HCT116 (cell line): ENCODE results near the gene ATRIP. TPM values are rescaled to one million over a fixed set of nuclear protein-coding genes. Genes with fewer than 3 reads are reported as not detected.

Experiments
- ATAC-seq: fragments of 200-7000 bp; cut with Tn5 transposase; 2 replicates; pipeline ENCODE4 v1.9.1; 2020; ENCODE audit warnings: mild to moderate bottlenecking, moderate library complexity
- BruUV-seq: library from RNA; stranded (reverse); fragments of 400-500 nt; replicated peaks from 2 replicates; lab custom pipeline; 2021; lab: Mats Ljungman, UMichigan
- CTCF ChIA-PET: fragments of 300-600 bp; sonication (Branson Sonifier 250); formaldehyde crosslinking; loops from one replicate; lab custom pipeline; 2021; ENCODE audit warnings: antibody characterized with exemption; lab: Charles Lee
- POLR2A ChIA-PET: fragments of 300-600, 350-600 bp; sonication (Branson Sonifier 250); formaldehyde crosslinking; loops from one replicate; lab custom pipeline; 2021; ENCODE audit warnings: antibody characterized with exemption; lab: Charles Lee
- RAD21 ChIA-PET, 2 experiments: fragments of 300-600 bp; sonication (Branson Sonifier 250); formaldehyde crosslinking; loops; one replicate each; lab custom pipeline; 2023; ENCODE audit warnings: low total read pairs in 2 of 2; ENCODE audit not compliant: uncharacterized antibody in 2 of 2, unreplicated experiment in 2 of 2, low non-redundant PET in 1 of 2; lab: Charles Lee
- DNase-seq: peaks from one replicate; pipeline ENCODE4 v3.0.0-alpha.2; 2010; ENCODE audit warnings: low read depth, low spot score
- H2AFZ ChIP-seq: fragments of 200-600 bp; shearing (Covaris generic), sonication (generic); 2 replicates; pipeline ENCODE4 v1.6.1; 2017; ENCODE audit warnings: low read depth, mixed run types, mixed read lengths, antibody characterized with exemption, low read length; ENCODE audit not compliant: poor library complexity, severe bottlenecking
- H3K27ac ChIP-seq: 2 replicates; pipeline ENCODE4 v1.5.1; 2012; ENCODE audit warnings: low read depth, low read length
- H3K27me3 ChIP-seq: fragments of 200-600 bp; sonication (generic); 2 replicates; pipeline ENCODE4 v1.6.1; 2016; ENCODE audit warnings: mixed run types, low read length, mixed read lengths; ENCODE audit not compliant: insufficient read depth
- H3K36me3 ChIP-seq, 2 experiments: fragments of 200-500 bp in 1 of 2; fragments of 200-600 bp in 1 of 2; sonication (Bioruptor generic) in 1 of 2; sonication (generic) in 1 of 2; 2 replicates each; pipeline versions ENCODE4 v1.5.1 to v1.6.1; 2014 to 2016; ENCODE audit warnings: low read length in 2 of 2, inconsistent platforms in 1 of 2, mixed read lengths in 1 of 2, mixed run types in 1 of 2; ENCODE audit not compliant: insufficient read depth in 2 of 2, control insufficient read depth in 1 of 2
- H3K4me1 ChIP-seq, 2 experiments: fragments of 200-600 bp in 1 of 2; sonication (generic) in 1 of 2; 2 replicates each; pipeline versions ENCODE4 v1.5.1 to v1.6.1; 2012 to 2017; ENCODE audit warnings: low read length in 2 of 2, inconsistent platforms in 1 of 2, mild to moderate bottlenecking in 1 of 2, mixed read lengths in 1 of 2, mixed run types in 1 of 2, moderate library complexity in 1 of 2; ENCODE audit not compliant: insufficient read depth in 2 of 2, control insufficient read depth in 1 of 2
- H3K4me2 ChIP-seq: fragments of 200-600 bp; sonication (generic); 2 replicates; pipeline ENCODE4 v1.6.1; 2017; ENCODE audit warnings: mixed run types, low read length, mixed read lengths
- H3K4me3 ChIP-seq, 2 experiments: fragments of 200-600 bp in 1 of 2; sonication (generic) in 1 of 2; replicated peaks in 1 of 2; 2 replicates each; pipeline ENCODE4 v1.5.1; 2011 to 2016; ENCODE audit warnings: low read length in 2 of 2, control low read depth in 1 of 2, low read depth in 1 of 2, mild to moderate bottlenecking in 1 of 2, mixed read lengths in 1 of 2, mixed run types in 1 of 2
- H3K79me2 ChIP-seq: fragments of 200-600 bp; sonication (generic); 2 replicates; pipeline ENCODE4 v1.6.1; 2017; ENCODE audit warnings: mild to moderate bottlenecking, mixed run types, low read length, moderate library complexity, mixed read lengths; ENCODE audit not compliant: insufficient read depth
- H3K9ac ChIP-seq: fragments of 200-600 bp; sonication (generic); 2 replicates; pipeline ENCODE4 v1.6.1; 2016; ENCODE audit warnings: low read length, mixed read lengths
- H3K9me2 ChIP-seq: fragments of 200-600 bp; sonication (generic), shearing (Covaris generic); 2 replicates; pipeline ENCODE4 v1.6.1; 2017; ENCODE audit warnings: mixed run types, mild to moderate bottlenecking, moderate library complexity; ENCODE audit not compliant: insufficient read depth
- H3K9me3 ChIP-seq, 2 experiments: fragments of 200-500 bp in 1 of 2; fragments of 200-600 bp in 1 of 2; sonication (Bioruptor generic) in 1 of 2; sonication (generic) in 1 of 2; 2 replicates each; pipeline ENCODE4 v1.6.1; 2014 to 2017; ENCODE audit warnings: low read length in 2 of 2, mixed read lengths in 2 of 2, inconsistent platforms in 1 of 2, low read depth in 1 of 2, mild to moderate bottlenecking in 1 of 2, mixed run types in 1 of 2, moderate library complexity in 1 of 2; ENCODE audit not compliant: control insufficient read depth in 1 of 2, insufficient read depth in 1 of 2
- H4K20me1 ChIP-seq: fragments of 200-600 bp; sonication (generic), shearing (Covaris generic); 2 replicates; pipeline ENCODE4 v1.6.1; 2017; ENCODE audit warnings: mixed run types, mild to moderate bottlenecking, moderate library complexity; ENCODE audit not compliant: insufficient read depth
- CBX3 ChIP-seq: IDR thresholded peaks from 2 replicates; pipeline ENCODE4 v1.6.1; 2012; ENCODE audit warnings: low read depth
- CEBPB ChIP-seq: IDR thresholded peaks from 2 replicates; pipeline ENCODE4 v1.6.1; 2012; ENCODE audit warnings: low read depth
- EGR1 ChIP-seq: IDR thresholded peaks from 2 replicates; pipeline ENCODE4 v1.6.1; 2012; ENCODE audit warnings: low read depth
- FOSL1 ChIP-seq: IDR thresholded peaks from 2 replicates; pipeline ENCODE4 v1.6.1; 2012; ENCODE audit warnings: low read depth
- SP1 ChIP-seq: IDR thresholded peaks from 2 replicates; pipeline ENCODE4 v1.6.1; 2012; ENCODE audit warnings: low read depth
- SRF ChIP-seq: IDR thresholded peaks from 2 replicates; pipeline ENCODE4 v1.6.1; 2012; ENCODE audit warnings: low read depth
- TCF7L2 ChIP-seq: IDR thresholded peaks from 2 replicates; pipeline ENCODE4 v1.7.0; 2011; ENCODE audit warnings: borderline replicate concordance, inconsistent platforms; ENCODE audit not compliant: insufficient read depth, insufficient read length; ENCODE audit errors: extremely low read depth
- YY1 ChIP-seq: IDR thresholded peaks from 2 replicates; pipeline ENCODE4 v1.6.1; 2011; ENCODE audit warnings: low read length, low read depth, moderate library complexity, mild to moderate bottlenecking; ENCODE audit not compliant: insufficient replicate concordance; ENCODE audit errors: extremely low read depth
- ZBTB33 ChIP-seq: IDR thresholded peaks from 2 replicates; pipeline ENCODE4 v1.6.1; 2011; ENCODE audit warnings: mild to moderate bottlenecking, low read length, moderate library complexity; ENCODE audit not compliant: insufficient replicate concordance; ENCODE audit errors: extremely low read depth
- intact Hi-C: fragments of 100-400 bp; cut with micrococcal nuclease; formaldehyde crosslinking; loops from 2 replicates; pipeline ENCODE4 v1.10.0; 2022
- total RNA-seq: library from RNA; stranded (reverse); gene quantifications from one replicate; pipeline ENCODE4 v1.2.1, GENCODE V29; 2021; ENCODE audit not compliant: unreplicated experiment
- TF ChIP-seq, protein P1 (sequence below), 3 experiments: fragments of 200-600 bp in 1 of 3; sonication (generic) in 1 of 3; IDR thresholded peaks in 2 of 3; conservative IDR thresholded peaks in 1 of 3; 2 replicates each; pipeline ENCODE4 v1.5.1; 2012 to 2017; ENCODE audit warnings: low read depth in 2 of 3, low read length in 2 of 3, antibody characterized with exemption in 1 of 3, borderline replicate concordance in 1 of 3, control low read depth in 1 of 3, mild to moderate bottlenecking in 1 of 3, mixed read lengths in 1 of 3, mixed run types in 1 of 3, moderate library complexity in 1 of 3; ENCODE audit not compliant: insufficient read depth in 1 of 3
- TF ChIP-seq, protein P2 (sequence below): IDR thresholded peaks from 2 replicates; pipeline ENCODE4 v1.6.1; 2012

Gene ATRIP
- total RNA-seq, 1 experiment from 2014 or later = 15.6 TPM

GRCh38 chr3:48415251-48415953 lies 31.1 kb upstream of the ATRIP start:
- intact Hi-C loops = no loop called here
- Histone ChIP-seq H3K4me1 (no peaks in the 10 kb centered on the region), H3K4me2 (no peak overlapping the region), H3K36me3 (no peaks in the 10 kb centered on the region; a peak in 1 of 4 replicates), H3K27me3 (no peaks in the 10 kb centered on the region), H4K20me1 (no peaks in the 10 kb centered on the region), H3K27ac (no peak overlapping the region), H2AFZ (no peak overlapping the region), H3K79me2 (no peaks in the 10 kb centered on the region), H3K9me2 (no peaks in the 10 kb centered on the region), H3K9ac (no peak overlapping the region), H3K4me3 (no peak overlapping the region), H3K9me3 (no peaks in the 10 kb centered on the region)
- peak; percentile 43; the same call in 1 of the 2 replicates for ATAC-seq
- POLR2A ChIA-PET = no interaction called here
- no peak for DNase-seq
- CTCF ChIA-PET = no interaction called here
- no peak for TF ChIP-seq CBX3
- TF ChIP-seq, protein P1, sequence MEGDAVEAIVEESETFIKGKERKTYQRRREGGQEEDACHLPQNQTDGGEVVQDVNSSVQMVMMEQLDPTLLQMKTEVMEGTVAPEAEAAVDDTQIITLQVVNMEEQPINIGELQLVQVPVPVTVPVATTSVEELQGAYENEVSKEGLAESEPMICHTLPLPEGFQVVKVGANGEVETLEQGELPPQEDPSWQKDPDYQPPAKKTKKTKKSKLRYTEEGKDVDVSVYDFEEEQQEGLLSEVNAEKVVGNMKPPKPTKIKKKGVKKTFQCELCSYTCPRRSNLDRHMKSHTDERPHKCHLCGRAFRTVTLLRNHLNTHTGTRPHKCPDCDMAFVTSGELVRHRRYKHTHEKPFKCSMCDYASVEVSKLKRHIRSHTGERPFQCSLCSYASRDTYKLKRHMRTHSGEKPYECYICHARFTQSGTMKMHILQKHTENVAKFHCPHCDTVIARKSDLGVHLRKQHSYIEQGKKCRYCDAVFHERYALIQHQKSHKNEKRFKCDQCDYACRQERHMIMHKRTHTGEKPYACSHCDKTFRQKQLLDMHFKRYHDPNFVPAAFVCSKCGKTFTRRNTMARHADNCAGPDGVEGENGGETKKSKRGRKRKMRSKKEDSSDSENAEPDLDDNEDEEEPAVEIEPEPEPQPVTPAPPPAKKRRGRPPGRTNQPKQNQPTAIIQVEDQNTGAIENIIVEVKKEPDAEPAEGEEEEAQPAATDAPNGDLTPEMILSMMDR (IDR thresholded peaks at IDR 0.05 in 2 of 3, conservative IDR thresholded peaks at IDR 0.05 in 1 of 3; ENCODE audit: borderline replicate concordance in 1 of 3, insufficient read depth in 1 of 3, low read depth in 2 of 3, low read length in 2 of 3) = peak in 1 of 3 experiments; percentile 19; a peak in 1 of 6 replicates
- BruUV-seq = no TSS peak
- RAD21 ChIA-PET = interaction anchor here in 1 of 2 experiments (1.3 kb wide), 1 partner anchor 20 kb away, joined by 5 read pairs; no protein-coding TSS in a partner anchor

GRCh38 chr3:48416091-48416505 lies 30.4 kb upstream of the ATRIP start:
- Histone ChIP-seq H2AFZ (no peak overlapping the region), H3K9me2 (no peaks in the 10 kb centered on the region), H3K4me2 (no peak overlapping the region), H3K27ac (no peak overlapping the region), H3K9me3 (no peaks in the 10 kb centered on the region), H3K27me3 (no peaks in the 10 kb centered on the region), H3K9ac (no peak overlapping the region), H3K79me2 (no peaks in the 10 kb centered on the region), H3K4me3 (no peak overlapping the region), H3K4me1 (no peaks in the 10 kb centered on the region), H3K36me3 (no peaks in the 10 kb centered on the region; a peak in 1 of 4 replicates), H4K20me1 (no peaks in the 10 kb centered on the region)
- RAD21 ChIA-PET = interaction anchor here in 1 of 2 experiments (1.3 kb wide), 1 partner anchor 20 kb away, joined by 5 read pairs; no protein-coding TSS in a partner anchor
- intact Hi-C loops = no loop called here
- no peak for ATAC-seq
- no TSS peak for BruUV-seq
- POLR2A ChIA-PET = no interaction called here
- CTCF ChIA-PET = no interaction called here
- no peak for DNase-seq
- TF ChIP-seq CEBPB (no peak), EGR1 (no peak), TCF7L2 (no peak), ZBTB33 (no peak), YY1 (no peak), SRF (no peak), SP1 (no peak), FOSL1 (no peak)
- TF ChIP-seq, protein P1 (IDR thresholded peaks at IDR 0.05 in 2 of 3, conservative IDR thresholded peaks at IDR 0.05 in 1 of 3; ENCODE audit: borderline replicate concordance in 1 of 3, insufficient read depth in 1 of 3, low read depth in 2 of 3, low read length in 2 of 3) = no peak
- TF ChIP-seq, protein P2, sequence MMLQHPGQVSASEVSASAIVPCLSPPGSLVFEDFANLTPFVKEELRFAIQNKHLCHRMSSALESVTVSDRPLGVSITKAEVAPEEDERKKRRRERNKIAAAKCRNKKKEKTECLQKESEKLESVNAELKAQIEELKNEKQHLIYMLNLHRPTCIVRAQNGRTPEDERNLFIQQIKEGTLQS = no peak
